ENCODE measurements around the gene CCDC27. TPM values are rescaled to one million over a fixed set of nuclear protein-coding genes. Genes with fewer than 3 reads are reported as not detected.

Gene CCDC27
- total and polyA plus RNA-seq, 2 of the 13 experiments (the other 11 are each of a cell fraction or from before 2014, with no cell fraction given) = not detected

- no peak for TF ChIP-seq DMTF1 (CRISPR knock-in tag; IDR thresholded peaks at IDR 0.05)
- no peak for TF ChIP-seq ZNF280D (CRISPR knock-in tag; IDR thresholded peaks at IDR 0.05)
- peak; percentile 13 for TF ChIP-seq ZNF18 (CRISPR knock-in tag; IDR thresholded peaks at IDR 0.05; ENCODE audit: insufficient replicate concordance)
- 0 out of 2 replicates have a peak, but pooled peaks have one; percentile 1 for TF ChIP-seq ZSCAN9 (CRISPR knock-in tag; IDR thresholded peaks at IDR 0.05; ENCODE audit: borderline replicate concordance)
- TF ChIP-seq ZMYM3 (CRISPR knock-in tag; IDR thresholded peaks at IDR 0.05) = peak; percentile 24
- TF ChIP-seq RNF2 (conservative IDR thresholded peaks at IDR 0.05; ENCODE audit: low read depth) = 0 out of 2 replicates have a peak, but pooled peaks have one; percentile 36
- TF ChIP-seq XRCC5 (optimal IDR thresholded peaks at IDR 0.05; ENCODE audit: low read length) = peak; percentile 10
- TF ChIP-seq ZNF768 (CRISPR knock-in tag; IDR thresholded peaks at IDR 0.05) = peak; percentile 93
- no peak for TF ChIP-seq FLYWCH1 (CRISPR knock-in tag; IDR thresholded peaks at IDR 0.05)
- TF ChIP-seq HES4 (CRISPR knock-in tag; IDR thresholded peaks at IDR 0.05; ENCODE audit: borderline replicate concordance) = 0 out of 2 replicates have a peak, but pooled peaks have one; percentile 3
- peak; percentile 4; the same call in 1 of the 2 replicates for TF ChIP-seq REPIN1 (CRISPR knock-in tag; IDR thresholded peaks at IDR 0.05; ENCODE audit: borderline replicate concordance, low read depth)
These were observed 24.1 kb downstream of the CCDC27 start (continued) for GRCh38 chr1:3776231-3776961.
